ENCODE measurements around the gene SH3RF3. TPM values are rescaled to one million over a fixed set of nuclear protein-coding genes. Genes with fewer than 3 reads are reported as not detected.

SH3RF3 gene
- total RNA-seq, 4 donors from 2014 or later: 2.2 to 6.1 (median 4.2) TPM

DNA sequence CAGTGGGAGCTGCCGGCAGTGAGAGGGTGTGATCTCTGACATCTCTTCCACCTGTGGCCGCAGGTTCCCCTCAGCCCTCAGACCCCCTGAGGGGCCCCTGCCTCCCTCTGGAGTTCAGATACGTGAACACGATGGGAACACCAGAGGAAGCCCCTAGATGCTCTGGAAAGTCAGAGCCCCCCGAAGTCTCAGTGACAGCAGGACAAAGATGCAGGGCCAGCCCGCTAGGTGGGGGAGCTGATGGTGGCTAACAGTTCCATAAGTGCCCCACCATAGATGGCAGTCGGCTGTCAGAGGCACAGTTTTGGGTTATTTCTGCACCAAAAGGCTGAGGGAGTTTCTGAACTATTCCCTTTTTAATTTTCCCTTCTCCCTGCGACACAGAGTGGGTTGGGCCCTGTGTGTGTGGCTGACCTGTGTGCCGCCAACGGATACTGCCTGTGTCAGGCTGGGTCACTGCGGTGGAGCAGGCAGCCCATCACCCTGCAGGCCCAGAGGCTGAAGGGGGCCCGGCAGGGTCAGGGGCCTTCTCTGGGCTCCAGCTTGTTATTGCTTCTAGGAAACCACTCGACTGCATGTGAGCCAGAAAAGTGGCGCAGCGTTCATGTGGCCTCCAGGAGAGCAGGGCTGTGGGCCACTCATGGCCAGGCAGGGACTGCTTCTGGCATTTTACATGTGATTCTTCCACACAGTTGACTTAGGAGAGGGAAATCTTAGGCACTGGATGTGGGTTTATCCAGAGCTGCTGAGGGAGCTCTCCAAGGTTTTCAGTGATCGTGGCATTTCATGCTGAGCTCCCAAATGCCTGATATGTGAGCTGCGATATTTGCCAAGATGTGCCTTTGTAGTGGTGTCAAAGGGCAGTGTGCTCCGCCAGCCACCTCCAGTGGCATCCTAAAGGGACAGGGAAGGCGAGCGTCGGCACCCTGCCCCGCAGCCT is 225.1 kb downstream of the SH3RF3 start:
- TF ChIP-seq, protein P1, sequence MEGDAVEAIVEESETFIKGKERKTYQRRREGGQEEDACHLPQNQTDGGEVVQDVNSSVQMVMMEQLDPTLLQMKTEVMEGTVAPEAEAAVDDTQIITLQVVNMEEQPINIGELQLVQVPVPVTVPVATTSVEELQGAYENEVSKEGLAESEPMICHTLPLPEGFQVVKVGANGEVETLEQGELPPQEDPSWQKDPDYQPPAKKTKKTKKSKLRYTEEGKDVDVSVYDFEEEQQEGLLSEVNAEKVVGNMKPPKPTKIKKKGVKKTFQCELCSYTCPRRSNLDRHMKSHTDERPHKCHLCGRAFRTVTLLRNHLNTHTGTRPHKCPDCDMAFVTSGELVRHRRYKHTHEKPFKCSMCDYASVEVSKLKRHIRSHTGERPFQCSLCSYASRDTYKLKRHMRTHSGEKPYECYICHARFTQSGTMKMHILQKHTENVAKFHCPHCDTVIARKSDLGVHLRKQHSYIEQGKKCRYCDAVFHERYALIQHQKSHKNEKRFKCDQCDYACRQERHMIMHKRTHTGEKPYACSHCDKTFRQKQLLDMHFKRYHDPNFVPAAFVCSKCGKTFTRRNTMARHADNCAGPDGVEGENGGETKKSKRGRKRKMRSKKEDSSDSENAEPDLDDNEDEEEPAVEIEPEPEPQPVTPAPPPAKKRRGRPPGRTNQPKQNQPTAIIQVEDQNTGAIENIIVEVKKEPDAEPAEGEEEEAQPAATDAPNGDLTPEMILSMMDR (IDR thresholded peaks at IDR 0.05): no peak
- TF ChIP-seq POLR2AphosphoS5 (IDR thresholded peaks at IDR 0.05) (no peak), EP300 (IDR thresholded peaks at IDR 0.05) (no peak), POLR2A (IDR thresholded peaks at IDR 0.05) (no peak)

DNA sequence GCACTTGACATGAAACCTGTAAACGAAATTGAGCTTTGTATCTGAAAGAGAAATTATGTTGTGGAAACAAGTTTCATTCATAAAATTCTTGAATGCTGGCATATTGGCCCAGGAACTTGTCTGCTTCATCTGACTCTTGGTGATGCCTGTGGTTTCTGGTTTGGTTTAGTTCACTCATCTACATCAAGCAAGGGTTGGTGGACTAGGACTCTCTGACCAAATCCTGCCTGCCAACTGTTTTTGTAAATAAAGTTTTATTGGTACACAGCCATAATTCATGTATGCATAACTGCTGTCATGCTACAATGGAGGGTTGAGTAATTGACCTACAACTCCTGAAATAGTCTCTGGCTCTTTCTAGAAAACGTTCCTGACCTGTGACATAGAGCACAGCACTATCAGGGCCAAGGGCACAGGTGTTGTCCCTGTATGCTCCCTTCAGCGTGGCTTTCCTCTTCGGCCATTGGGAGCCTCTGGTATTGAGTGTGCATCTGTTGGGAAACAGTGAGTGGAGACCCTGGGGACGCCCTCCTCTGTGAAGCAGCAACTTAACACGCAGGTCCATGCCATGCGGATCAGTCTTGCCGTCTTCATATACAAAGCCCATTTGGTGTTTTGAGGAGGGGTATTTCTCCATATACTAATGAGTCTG is 226.3 kb downstream of the SH3RF3 start:
- H3K4me1 ChIP-seq: peaks cover 15% of the 10 kb centered on the region
- peak in 1 of 2 donors; percentile 44 for DNase-seq (ENCODE audit: low spot score in 2 of 2)
- no peaks in the 10 kb centered on the region for H3K27me3 ChIP-seq
- peaks cover 9% of the 10 kb centered on the region for H3K9me3 ChIP-seq
- TF ChIP-seq, protein P1 (IDR thresholded peaks at IDR 0.05): no peak
- TF ChIP-seq EP300 (IDR thresholded peaks at IDR 0.05) (no peak), POLR2AphosphoS5 (IDR thresholded peaks at IDR 0.05) (no peak), POLR2A (IDR thresholded peaks at IDR 0.05) (no peak)
- WGBS: 92% methylated on average over 8 of the region's 8 CpGs
- no peak overlapping the region for H3K27ac ChIP-seq
- H3K4me3 ChIP-seq: no peak overlapping the region
- no peaks in the 10 kb centered on the region for H3K36me3 ChIP-seq

More for the DNA sequence above, 225.1 kb downstream of the SH3RF3 start:
- H3K9me3 ChIP-seq: peaks cover 9% of the 10 kb centered on the region
- peak in 1 of 2 donors; percentile 45 for DNase-seq (ENCODE audit: low spot score in 2 of 2)
- no peak overlapping the region for H3K27ac ChIP-seq
- no peaks in the 10 kb centered on the region for H3K27me3 ChIP-seq
- H3K36me3 ChIP-seq: no peaks in the 10 kb centered on the region
- WGBS: 94% methylated on average over 20 of the region's 22 CpGs
- peaks cover 23% of the 10 kb centered on the region for H3K4me1 ChIP-seq
- no peak overlapping the region for H3K4me3 ChIP-seq

DNA sequence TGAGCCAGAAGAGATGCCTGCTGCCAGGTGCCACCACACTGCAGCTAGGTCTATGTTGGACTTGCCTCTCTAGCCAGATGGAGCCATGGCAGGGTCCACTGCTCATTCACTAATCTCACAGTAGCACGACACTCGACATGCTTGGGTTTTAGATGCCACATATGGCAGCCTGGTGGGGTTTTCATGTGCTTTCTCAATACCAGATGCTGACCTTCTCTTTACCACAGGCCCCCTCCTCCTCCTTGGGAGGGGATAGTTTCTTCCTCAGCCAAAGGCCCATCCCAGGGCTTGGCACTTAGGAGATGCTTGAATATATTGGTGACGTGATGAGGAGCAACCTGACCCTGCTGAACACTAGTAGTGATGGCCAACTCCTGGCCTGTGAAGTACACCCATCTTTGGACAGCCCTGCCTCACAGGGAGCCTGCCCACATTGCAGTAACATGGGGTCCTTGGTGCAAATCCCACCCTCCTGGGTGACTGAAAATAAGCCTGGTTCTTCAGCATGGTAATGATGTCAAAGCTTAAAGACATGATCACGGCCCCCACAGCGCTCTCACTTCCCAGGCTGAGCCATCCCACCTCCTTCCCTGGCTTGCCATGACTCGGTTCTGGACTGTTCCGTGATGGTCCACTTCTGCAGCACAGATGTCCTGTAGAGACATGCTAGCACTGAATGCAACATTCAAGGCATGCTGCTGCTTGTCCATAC is 227.5 kb downstream of the SH3RF3 start:
- peak in 1 of 2 donors; percentile 37 for DNase-seq (ENCODE audit: low spot score in 2 of 2)
- no peaks in the 10 kb centered on the region for H3K36me3 ChIP-seq
- H3K4me1 ChIP-seq: peaks cover 3% of the 10 kb centered on the region
- TF ChIP-seq POLR2A (IDR thresholded peaks at IDR 0.05): no peak
- TF ChIP-seq POLR2AphosphoS5 (IDR thresholded peaks at IDR 0.05): no peak
- TF ChIP-seq, protein P1 (IDR thresholded peaks at IDR 0.05): no peak
- TF ChIP-seq EP300 (IDR thresholded peaks at IDR 0.05): no peak
- H3K9me3 ChIP-seq: peaks cover 9% of the 10 kb centered on the region
- no peak overlapping the region for H3K27ac ChIP-seq
- H3K27me3 ChIP-seq: no peaks in the 10 kb centered on the region
- H3K4me3 ChIP-seq: no peak overlapping the region
- 84% methylated on average over 7 of the region's 7 CpGs for WGBS

DNA sequence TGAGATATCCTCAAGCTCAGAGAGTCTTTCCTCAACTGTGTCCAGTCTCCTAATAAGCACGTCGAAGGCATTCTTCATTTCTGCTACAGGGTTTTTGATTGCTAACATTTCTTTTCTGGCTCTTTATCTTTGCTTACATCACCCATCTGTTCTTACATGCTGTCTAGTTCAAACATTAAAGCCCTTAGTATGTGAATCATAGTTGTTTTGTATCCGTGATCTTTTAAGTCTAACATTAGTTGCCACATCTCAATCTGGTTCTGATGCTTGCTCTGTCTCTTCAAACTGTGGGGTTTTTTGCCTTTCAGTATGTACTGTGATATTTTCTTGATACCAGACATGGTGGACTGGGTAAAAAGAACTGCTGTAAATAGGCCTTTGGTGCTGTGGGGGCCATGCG is 235.2 kb downstream of the SH3RF3 start:
- Histone ChIP-seq H3K9me3 (no peaks in the 10 kb centered on the region), H3K27me3 (no peaks in the 10 kb centered on the region), H3K36me3 (no peaks in the 10 kb centered on the region), H3K4me1 (no peaks in the 10 kb centered on the region), H3K4me3 (no peak overlapping the region), H3K27ac (no peak overlapping the region)
- no peak for DNase-seq (ENCODE audit: low spot score in 2 of 2)
- WGBS: 93% methylated on average over 4 of the region's 4 CpGs
- TF ChIP-seq POLR2A (IDR thresholded peaks at IDR 0.05) (no peak), EP300 (IDR thresholded peaks at IDR 0.05) (no peak), POLR2AphosphoS5 (IDR thresholded peaks at IDR 0.05) (no peak)
- TF ChIP-seq, protein P1 (IDR thresholded peaks at IDR 0.05): no peak
